ENCODE data around the gene GHDC.
A peak's percentile ranks its signal among the peaks of the same experiment; 100 is the strongest.

Gene GHDC

DNA sequence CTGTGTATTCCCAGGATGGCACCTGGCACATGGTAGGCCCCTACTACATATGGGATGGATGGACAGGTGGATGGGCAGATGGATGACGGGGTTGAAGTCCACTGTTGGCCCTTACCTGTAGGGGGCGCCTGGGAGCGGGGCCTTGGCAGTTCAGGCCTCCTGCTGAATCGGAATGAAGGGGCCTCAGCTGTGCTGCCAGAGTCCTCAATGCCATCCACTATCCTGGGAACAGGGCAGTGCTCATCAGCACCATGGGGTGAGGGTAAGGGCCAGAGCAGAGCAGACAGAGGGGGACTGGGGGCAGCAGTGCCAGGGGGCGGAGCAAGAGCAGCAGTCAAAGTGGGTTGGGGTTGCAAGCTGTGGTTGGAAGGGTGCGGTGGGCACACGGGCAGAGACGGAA, 31.2 kb downstream of the GHDC start:
- Histone ChIP-seq H3F3A (ENCODE audit: insufficient read depth, low read length) (no peaks in the 10 kb centered on the region), H3K79me2 (ENCODE audit: low read length) (no peaks in the 10 kb centered on the region), H3K4me3 (ENCODE audit: low read length) (no peak overlapping the region), H3K36me3 (replicated peaks; ENCODE audit: insufficient read depth, low read length) (no peaks in the 10 kb centered on the region), H3K9me3 (replicated peaks; ENCODE audit: insufficient read depth, low read length) (no peaks in the 10 kb centered on the region), H2AFZ (ENCODE audit: low read length) (0 out of 2 replicates have a peak overlapping the region, but pooled peaks have one; percentile 27), H3K4me1 (ENCODE audit: low read length) (no peaks in the 10 kb centered on the region), H3K27ac (ENCODE audit: low read length) (no peak overlapping the region), H3K27me3 (replicated peaks; ENCODE audit: insufficient read depth, low read length) (no peaks in the 10 kb centered on the region), H3K9ac (ENCODE audit: low read length) (no peak overlapping the region), H3K4me2 (ENCODE audit: low read depth, low read length) (no peak overlapping the region), H3K9me2 (replicated peaks; ENCODE audit: insufficient read depth, low read length) (no peaks in the 10 kb centered on the region), H4K20me1 (ENCODE audit: insufficient read depth, low read length) (no peaks in the 10 kb centered on the region)
- no peak for DNase-seq
- TF ChIP-seq, protein P1, sequence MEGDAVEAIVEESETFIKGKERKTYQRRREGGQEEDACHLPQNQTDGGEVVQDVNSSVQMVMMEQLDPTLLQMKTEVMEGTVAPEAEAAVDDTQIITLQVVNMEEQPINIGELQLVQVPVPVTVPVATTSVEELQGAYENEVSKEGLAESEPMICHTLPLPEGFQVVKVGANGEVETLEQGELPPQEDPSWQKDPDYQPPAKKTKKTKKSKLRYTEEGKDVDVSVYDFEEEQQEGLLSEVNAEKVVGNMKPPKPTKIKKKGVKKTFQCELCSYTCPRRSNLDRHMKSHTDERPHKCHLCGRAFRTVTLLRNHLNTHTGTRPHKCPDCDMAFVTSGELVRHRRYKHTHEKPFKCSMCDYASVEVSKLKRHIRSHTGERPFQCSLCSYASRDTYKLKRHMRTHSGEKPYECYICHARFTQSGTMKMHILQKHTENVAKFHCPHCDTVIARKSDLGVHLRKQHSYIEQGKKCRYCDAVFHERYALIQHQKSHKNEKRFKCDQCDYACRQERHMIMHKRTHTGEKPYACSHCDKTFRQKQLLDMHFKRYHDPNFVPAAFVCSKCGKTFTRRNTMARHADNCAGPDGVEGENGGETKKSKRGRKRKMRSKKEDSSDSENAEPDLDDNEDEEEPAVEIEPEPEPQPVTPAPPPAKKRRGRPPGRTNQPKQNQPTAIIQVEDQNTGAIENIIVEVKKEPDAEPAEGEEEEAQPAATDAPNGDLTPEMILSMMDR (IDR thresholded peaks at IDR 0.05; ENCODE audit: low read length), result peak; percentile 67
- no peak for TF ChIP-seq EZH2phosphoT487 (IDR thresholded peaks at IDR 0.05; ENCODE audit: low read length)

DNA sequence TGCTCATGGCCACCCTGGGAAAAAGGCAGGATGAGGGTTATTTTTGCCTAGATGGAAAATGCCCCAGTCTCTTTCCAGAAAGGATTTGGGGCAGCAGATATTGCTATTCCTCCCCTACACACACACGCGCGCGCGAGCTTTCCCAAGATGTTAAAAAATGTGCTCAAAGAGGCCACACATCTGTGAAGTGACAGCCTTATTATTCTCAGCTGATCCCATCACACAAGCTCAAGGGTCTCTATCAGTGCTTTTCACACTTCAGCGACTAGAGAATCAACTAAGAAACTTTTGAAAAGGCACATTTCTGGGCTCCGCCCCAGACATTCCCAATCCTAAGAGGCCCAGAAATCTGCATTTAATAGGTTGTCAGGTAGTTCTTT, 33.8 kb downstream of the GHDC start:
- no peak for DNase-seq
- Histone ChIP-seq H3K9me2 (replicated peaks; ENCODE audit: insufficient read depth, low read length) (no peaks in the 10 kb centered on the region), H4K20me1 (ENCODE audit: insufficient read depth, low read length) (no peaks in the 10 kb centered on the region), H3K27me3 (replicated peaks; ENCODE audit: insufficient read depth, low read length) (no peaks in the 10 kb centered on the region), H3K4me1 (ENCODE audit: low read length) (no peaks in the 10 kb centered on the region), H3K36me3 (replicated peaks; ENCODE audit: insufficient read depth, low read length) (no peaks in the 10 kb centered on the region), H3K79me2 (ENCODE audit: low read length) (no peaks in the 10 kb centered on the region), H3K9ac (ENCODE audit: low read length) (no peak overlapping the region), H3K9me3 (replicated peaks; ENCODE audit: insufficient read depth, low read length) (no peaks in the 10 kb centered on the region), H3K4me2 (ENCODE audit: low read depth, low read length) (no peak overlapping the region), H2AFZ (ENCODE audit: low read length) (no peak overlapping the region), H3K4me3 (ENCODE audit: low read length) (no peak overlapping the region), H3F3A (ENCODE audit: insufficient read depth, low read length) (0 out of 2 replicates have a peak, but pooled peaks cover 3% of the 10 kb centered on the region), H3K27ac (ENCODE audit: low read length) (no peak overlapping the region)
- TF ChIP-seq EZH2phosphoT487 (IDR thresholded peaks at IDR 0.05; ENCODE audit: low read length) (no peak), EZH2 (optimal IDR thresholded peaks at IDR 0.05; ENCODE audit: low read depth, low read length) (no peak)
- TF ChIP-seq, protein P1 (IDR thresholded peaks at IDR 0.05; ENCODE audit: low read length), result no peak

DNA sequence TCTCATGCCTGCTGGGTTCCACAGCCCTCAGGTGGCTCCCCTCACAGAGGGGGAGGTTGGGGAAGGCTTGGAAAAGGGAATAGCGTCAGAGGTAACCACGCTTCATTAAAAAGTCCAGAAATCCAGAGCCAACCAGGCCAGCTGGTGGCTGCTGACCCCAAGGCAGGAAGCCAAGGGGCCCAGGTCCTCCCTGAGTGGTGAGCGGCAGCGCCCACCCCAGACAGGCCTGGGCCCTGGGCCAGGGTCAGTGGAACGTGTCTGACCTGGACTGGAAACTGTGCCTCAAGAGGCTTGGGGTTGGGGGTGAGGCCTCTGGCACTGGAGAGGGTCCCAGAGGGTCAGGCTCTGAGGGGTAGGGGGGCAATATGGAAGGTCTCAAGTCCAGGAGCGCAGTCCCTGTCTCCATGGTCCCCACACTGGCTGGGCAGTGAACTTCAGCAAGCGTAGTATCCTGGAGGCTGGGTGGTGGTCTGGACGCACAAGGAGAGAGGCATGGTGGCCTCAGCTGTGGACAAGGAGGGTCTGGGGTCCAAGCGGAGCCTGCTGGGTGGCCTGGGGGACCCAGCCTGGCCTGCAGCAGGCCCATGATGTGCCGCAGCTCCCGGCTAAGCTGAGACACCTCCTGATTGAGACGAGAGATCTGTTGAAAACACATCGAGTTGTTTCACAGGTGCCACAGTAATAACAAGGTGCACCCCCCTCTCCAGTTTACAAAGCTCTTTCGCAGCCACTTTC, 34.3 kb downstream of the GHDC start:
- Histone ChIP-seq H3K9ac (ENCODE audit: low read length) (no peak overlapping the region), H3K27ac (ENCODE audit: low read length) (no peak overlapping the region)

More for the DNA sequence above, 34.3 kb downstream of the GHDC start:
- Histone ChIP-seq H3K79me2 (ENCODE audit: low read length) (no peaks in the 10 kb centered on the region), H3K27me3 (replicated peaks; ENCODE audit: insufficient read depth, low read length) (no peaks in the 10 kb centered on the region), H3K36me3 (replicated peaks; ENCODE audit: insufficient read depth, low read length) (no peaks in the 10 kb centered on the region), H3K9me3 (replicated peaks; ENCODE audit: insufficient read depth, low read length) (no peaks in the 10 kb centered on the region), H4K20me1 (ENCODE audit: insufficient read depth, low read length) (no peaks in the 10 kb centered on the region), H3K4me3 (ENCODE audit: low read length) (no peak overlapping the region), H3K9me2 (replicated peaks; ENCODE audit: insufficient read depth, low read length) (no peaks in the 10 kb centered on the region), H2AFZ (ENCODE audit: low read length) (no peak overlapping the region), H3K4me1 (ENCODE audit: low read length) (no peaks in the 10 kb centered on the region), H3F3A (ENCODE audit: insufficient read depth, low read length) (0 out of 2 replicates have a peak, but pooled peaks cover 3% of the 10 kb centered on the region), H3K4me2 (ENCODE audit: low read depth, low read length) (no peak overlapping the region)
- no peak for DNase-seq
- TF ChIP-seq, protein P1 (IDR thresholded peaks at IDR 0.05; ENCODE audit: low read length), result no peak
- TF ChIP-seq EZH2phosphoT487 (IDR thresholded peaks at IDR 0.05; ENCODE audit: low read length), result no peak
- TF ChIP-seq EZH2 (optimal IDR thresholded peaks at IDR 0.05; ENCODE audit: low read depth, low read length), result no peak

All from MM.1S (cell line).